Fibroblast of villous mesenchyme (primary cell): ENCODE measurements around the gene MAP2K5. TPM values are rescaled to one million over a fixed set of nuclear protein-coding genes. Genes with fewer than 3 reads are reported as not detected.

Source experiments
- DNase-seq: peaks from one replicate; pipeline ENCODE4 v3.0.0-alpha.2; 2010; ENCODE audit warnings: low read depth
- H3K4me3 ChIP-seq: 2 replicates; pipeline ENCODE4 v1.5.1; 2011; ENCODE audit warnings: low read depth, mild to moderate bottlenecking, low read length
- total RNA-seq: library from RNA; depleted of rRNA; stranded (reverse); fragments of >200 nt; gene quantifications from 2 replicates; pipeline ENCODE4 v1.2.3, GENCODE V29; 2012
- TF ChIP-seq, protein P1 (sequence below): IDR thresholded peaks from 2 replicates; pipeline ENCODE4 v1.5.1; 2012; ENCODE audit warnings: low read depth, mild to moderate bottlenecking, low read length; ENCODE audit not compliant: insufficient read depth

MAP2K5 gene
- total RNA-seq, 1 donor = 6.9 TPM

DNA sequence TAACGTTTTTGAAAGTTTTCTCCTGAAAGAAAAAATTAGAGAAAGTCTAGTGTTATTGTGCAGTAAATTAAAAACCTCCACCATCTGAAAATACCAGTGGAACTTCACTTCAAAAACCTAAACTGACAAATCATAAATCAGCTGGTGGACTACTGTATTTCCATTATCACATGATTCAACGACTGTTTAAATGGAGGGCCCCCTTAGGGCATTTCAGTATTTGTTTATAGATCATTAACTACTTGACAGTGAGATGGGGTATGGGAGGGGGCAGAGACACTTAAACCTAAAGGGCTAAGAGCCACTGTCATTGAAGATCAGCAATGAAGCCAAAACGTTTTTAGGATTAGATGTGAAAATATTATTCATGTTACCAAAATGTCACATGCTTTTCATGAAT, 30.4 kb upstream of the MAP2K5 start:
- TF ChIP-seq, protein P1, sequence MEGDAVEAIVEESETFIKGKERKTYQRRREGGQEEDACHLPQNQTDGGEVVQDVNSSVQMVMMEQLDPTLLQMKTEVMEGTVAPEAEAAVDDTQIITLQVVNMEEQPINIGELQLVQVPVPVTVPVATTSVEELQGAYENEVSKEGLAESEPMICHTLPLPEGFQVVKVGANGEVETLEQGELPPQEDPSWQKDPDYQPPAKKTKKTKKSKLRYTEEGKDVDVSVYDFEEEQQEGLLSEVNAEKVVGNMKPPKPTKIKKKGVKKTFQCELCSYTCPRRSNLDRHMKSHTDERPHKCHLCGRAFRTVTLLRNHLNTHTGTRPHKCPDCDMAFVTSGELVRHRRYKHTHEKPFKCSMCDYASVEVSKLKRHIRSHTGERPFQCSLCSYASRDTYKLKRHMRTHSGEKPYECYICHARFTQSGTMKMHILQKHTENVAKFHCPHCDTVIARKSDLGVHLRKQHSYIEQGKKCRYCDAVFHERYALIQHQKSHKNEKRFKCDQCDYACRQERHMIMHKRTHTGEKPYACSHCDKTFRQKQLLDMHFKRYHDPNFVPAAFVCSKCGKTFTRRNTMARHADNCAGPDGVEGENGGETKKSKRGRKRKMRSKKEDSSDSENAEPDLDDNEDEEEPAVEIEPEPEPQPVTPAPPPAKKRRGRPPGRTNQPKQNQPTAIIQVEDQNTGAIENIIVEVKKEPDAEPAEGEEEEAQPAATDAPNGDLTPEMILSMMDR = no peak
- H3K4me3 ChIP-seq = no peak overlapping the region
- no peak for DNase-seq

DNA sequence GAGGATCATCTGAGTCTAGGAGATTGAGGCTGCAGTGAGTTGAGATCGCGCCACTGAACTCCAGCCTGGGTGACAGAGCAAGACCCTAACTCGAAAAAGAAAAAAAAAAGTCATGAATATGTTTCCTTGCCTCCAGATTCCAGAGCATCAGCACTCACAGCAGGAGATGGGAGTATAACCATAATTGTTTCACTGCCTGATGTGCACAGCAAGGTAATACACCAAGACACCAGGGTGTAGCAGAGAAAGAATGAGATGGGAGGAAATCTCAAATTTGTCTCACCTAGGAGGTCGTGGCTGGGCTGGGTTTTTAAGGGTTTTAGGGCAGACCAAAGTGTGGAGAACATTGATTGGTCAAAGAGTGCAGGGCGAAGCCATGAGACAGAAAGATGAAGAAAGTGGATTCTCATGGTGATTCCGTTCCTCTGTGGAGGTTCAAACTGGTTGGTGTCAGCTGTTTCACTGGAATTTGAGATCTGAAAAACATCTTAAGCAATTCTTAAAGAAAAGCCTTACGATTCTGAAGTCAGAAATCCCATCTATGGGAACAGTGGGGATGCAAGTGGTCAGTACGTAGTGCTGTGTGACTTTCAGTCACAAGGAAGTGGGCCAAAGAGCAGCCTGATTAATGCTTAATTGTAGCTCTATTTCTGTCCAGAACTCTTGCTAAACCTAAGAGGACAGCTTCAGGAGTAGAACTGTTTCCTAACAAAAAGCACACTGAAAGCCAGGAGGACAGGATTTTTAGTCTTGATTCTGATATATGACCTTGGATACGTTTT, 29.4 kb upstream of the MAP2K5 start:
- H3K4me3 ChIP-seq = no peak overlapping the region
- TF ChIP-seq, protein P1 = no peak
- DNase-seq = no peak

DNA sequence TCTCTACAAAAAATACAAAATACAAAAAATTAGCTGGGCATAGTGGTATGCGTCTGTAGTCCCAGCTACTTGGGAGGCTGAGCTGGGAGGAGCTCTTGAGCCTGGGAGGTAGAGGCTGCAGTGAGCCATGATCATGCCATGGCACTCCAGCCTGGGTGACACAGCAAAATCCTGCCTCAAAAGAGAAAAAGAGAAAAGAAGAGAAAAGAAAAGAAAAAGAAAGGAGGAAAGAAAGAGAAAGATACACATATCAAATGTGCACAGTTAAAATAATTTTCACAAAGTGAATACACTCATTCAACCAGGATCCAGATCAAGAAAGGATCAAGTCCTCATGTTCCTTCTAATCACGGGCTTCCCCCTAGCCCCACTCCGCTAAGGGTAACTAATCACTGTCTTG, 27.4 kb upstream of the MAP2K5 start:
- TF ChIP-seq, protein P1 = no peak
- DNase-seq = no peak
- no peak overlapping the region for H3K4me3 ChIP-seq

DNA sequence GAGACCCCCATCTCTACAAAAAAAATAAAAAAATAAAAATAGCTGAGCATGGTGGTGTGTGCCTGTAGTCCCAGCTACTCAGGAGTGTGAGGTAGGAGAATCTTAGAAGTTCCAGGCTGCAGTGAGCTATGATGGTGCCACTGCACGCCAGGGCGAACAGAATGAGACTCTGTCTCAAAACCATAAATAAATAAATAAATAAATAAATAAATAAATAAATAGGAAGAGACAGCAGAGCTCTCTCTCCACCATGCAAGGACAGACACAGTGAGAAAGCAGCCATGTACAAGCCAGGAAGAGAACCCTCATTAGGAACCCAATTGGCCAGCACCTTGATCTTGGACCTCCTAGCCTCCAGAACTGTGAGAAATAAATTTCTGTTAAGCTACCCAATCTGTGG, 26.9 kb upstream of the MAP2K5 start:
- TF ChIP-seq, protein P1 = no peak
- no peak for DNase-seq
- no peak overlapping the region for H3K4me3 ChIP-seq

DNA sequence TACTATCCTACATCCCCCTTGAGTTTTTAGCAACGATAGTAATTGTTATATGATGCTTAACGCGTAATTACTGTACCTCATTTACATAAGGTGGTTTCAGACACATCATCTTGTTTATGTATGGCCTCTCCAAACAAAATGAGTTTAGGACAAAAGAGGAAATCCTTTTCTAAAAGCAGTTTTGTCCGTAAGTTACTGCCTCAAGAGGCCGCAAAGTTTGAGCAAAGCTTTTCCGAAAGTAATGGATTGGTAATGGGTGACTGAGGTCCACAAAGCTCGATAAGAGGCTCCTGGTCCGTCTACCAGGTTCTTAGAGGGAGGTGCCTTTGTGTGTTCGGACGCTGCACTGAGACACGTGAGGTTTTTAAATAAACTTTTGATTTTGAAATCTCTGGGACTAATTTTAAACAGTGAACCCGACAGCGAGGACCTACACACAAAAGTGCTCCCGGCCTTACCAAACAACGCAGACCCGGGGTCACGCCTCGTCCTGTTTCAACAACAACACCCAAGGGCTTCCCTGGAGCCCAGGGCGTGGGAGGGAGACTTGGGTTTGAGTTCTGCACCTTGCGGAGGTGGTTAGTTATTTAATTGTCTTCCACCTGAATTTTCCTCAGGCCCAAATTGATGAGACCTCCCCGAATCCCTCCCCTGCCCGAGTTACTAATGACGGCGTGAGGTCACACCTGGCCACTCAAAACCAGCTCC, 22.0 kb upstream of the MAP2K5 start:
- TF ChIP-seq, protein P1 = no peak
- peak; percentile 46 for DNase-seq
- H3K4me3 ChIP-seq = peak overlapping the region; percentile 78

DNA sequence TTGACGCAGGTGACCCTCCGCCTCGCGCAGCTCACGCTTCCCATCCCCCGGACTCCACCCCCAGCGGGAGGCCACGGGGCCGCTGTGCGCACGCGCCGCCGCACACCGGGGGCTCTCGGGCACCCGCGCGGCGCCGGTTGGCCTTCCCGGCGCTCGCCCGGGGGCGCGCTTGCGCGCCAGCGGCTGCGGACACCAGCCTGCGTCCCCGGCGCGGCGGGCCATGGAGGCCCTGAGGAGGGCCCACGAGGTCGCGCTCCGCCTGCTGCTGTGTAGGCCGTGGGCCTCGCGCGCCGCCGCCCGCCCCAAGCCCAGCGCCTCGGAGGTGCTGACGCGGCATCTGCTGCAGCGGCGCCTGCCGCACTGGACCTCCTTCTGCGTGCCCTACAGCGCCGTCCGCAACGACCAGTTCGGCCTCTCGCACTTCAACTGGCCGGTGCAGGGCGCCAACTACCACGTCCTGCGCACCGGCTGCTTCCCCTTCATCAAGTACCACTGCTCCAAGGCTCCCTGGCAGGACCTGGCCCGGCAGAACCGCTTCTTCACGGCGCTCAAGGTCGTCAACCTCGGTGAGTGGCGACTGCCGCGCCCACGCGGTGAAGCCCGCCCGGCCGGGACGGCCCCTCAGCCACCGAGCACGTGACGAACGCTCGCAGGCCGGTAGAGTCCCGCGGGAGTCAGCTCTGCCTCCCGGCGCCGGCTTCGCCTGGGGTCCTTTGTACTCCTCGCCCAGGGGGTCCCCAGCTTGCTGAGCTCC, 21.3 kb upstream of the MAP2K5 start, which contains the start of gene C15orf61:
C15orf61 (plus strand) TSS at position 103 of the 754 bp plus-strand sequence; CDS start at position 221, 118 bp downstream.
- peak; percentile 79 for DNase-seq
- H3K4me3 ChIP-seq = peak within 1 kb of the TSS; percentile 78
- TF ChIP-seq, protein P1 = no peak
